Epithelial cell of prostate (primary cell): ENCODE measurements around the gene ZDHHC20.

Experiments used
- DNase-seq: peaks from one replicate; pipeline ENCODE4 v3.0.0-alpha.2; 2011; ENCODE audit warnings: low read depth, low spot score
- H3K27ac ChIP-seq: fragments of 450-650 bp; 2 replicates; pipeline ENCODE4 v1.5.1; 2017; ENCODE audit warnings: mild to moderate bottlenecking

Gene ZDHHC20

GRCh38 chr13:21330126-21330861 is 128.8 kb downstream of the ZDHHC20 start:
- no peak overlapping the region for H3K27ac ChIP-seq
- no peak for DNase-seq

- no peak for DNase-seq
- H3K27ac ChIP-seq, result no peak overlapping the region
Observed at GRCh38 chr13:21328836-21329477, 130.1 kb downstream of the ZDHHC20 start.

- no peak for DNase-seq
- H3K27ac ChIP-seq, result no peak overlapping the region
Observed at GRCh38 chr13:21328201-21328600, 130.9 kb downstream of the ZDHHC20 start.

- no peak overlapping the region for H3K27ac ChIP-seq
- no peak for DNase-seq
Observed at GRCh38 chr13:21326155-21327031, 132.7 kb downstream of the ZDHHC20 start.

- DNase-seq, result no peak
- no peak overlapping the region for H3K27ac ChIP-seq
Observed at GRCh38 chr13:21324803-21325202, 134.3 kb downstream of the ZDHHC20 start.

- no peak for DNase-seq
Observed at GRCh38 chr13:21322988-21323387, 136.1 kb downstream of the ZDHHC20 start.

More at GRCh38 chr13:21322988-21323387, 136.1 kb downstream of the ZDHHC20 start:
- no peak overlapping the region for H3K27ac ChIP-seq
